DND-41 (cell line): ENCODE results near the gene HTR2C.

Experiments
- ATAC-seq: fragments of 200-7000 bp; cut with Tn5 transposase; 3 replicates; pipeline ENCODE4 v1.9.1; 2021; ENCODE audit warnings: low read depth; ENCODE audit not compliant: insufficient read depth
- DNase-seq: peaks from one replicate; pipeline ENCODE4 v3.0.0-alpha.2; 2020
- H2AFZ ChIP-seq: 2 replicates; pipeline ENCODE4 v1.6.0; 2012; ENCODE audit warnings: low read depth, low read length
- H3K27ac ChIP-seq: 2 replicates; pipeline ENCODE4 v1.5.1; 2012; ENCODE audit warnings: low read length, inconsistent platforms
- H3K27me3 ChIP-seq: fragments of 200-600 bp; sonication (generic); 2 replicates; pipeline ENCODE4 v1.6.0; 2012; ENCODE audit warnings: low read length, mild to moderate bottlenecking, inconsistent platforms; ENCODE audit not compliant: insufficient read depth, poor library complexity
- H3K36me3 ChIP-seq: 2 replicates; pipeline ENCODE4 v1.5.1; 2012; ENCODE audit warnings: low read length, inconsistent platforms; ENCODE audit not compliant: insufficient read depth
- H3K4me1 ChIP-seq: 2 replicates; pipeline ENCODE4 v1.5.1; 2012; ENCODE audit warnings: mild to moderate bottlenecking, low read length; ENCODE audit not compliant: insufficient read depth
- H3K4me2 ChIP-seq: 2 replicates; pipeline ENCODE4 v1.6.0; 2012; ENCODE audit warnings: mild to moderate bottlenecking, moderate library complexity, low read length, inconsistent platforms; ENCODE audit not compliant: insufficient read depth
- H3K4me3 ChIP-seq, 2 experiments: fragments of 200-600 bp in 1 of 2; shearing (Covaris generic) in 1 of 2; 2 replicates each; pipeline ENCODE4 v1.5.1; 2012 to 2016; ENCODE audit warnings: inconsistent platforms in 2 of 2, low read length in 2 of 2, mild to moderate bottlenecking in 2 of 2, low read depth in 1 of 2, moderate library complexity in 1 of 2
- H3K79me2 ChIP-seq: 2 replicates; pipeline ENCODE4 v1.6.0; 2012; ENCODE audit warnings: low read length, inconsistent platforms; ENCODE audit not compliant: insufficient read depth
- H3K9ac ChIP-seq: 2 replicates; pipeline ENCODE4 v1.6.0; 2012; ENCODE audit warnings: low read depth, mild to moderate bottlenecking, inconsistent platforms, low read length, moderate library complexity
- H3K9me3 ChIP-seq: 2 replicates; pipeline ENCODE4 v1.5.1; 2012; ENCODE audit warnings: low read length, moderate library complexity, mild to moderate bottlenecking, inconsistent platforms; ENCODE audit not compliant: insufficient read depth, severe bottlenecking
- H4K20me1 ChIP-seq: 2 replicates; pipeline ENCODE4 v1.6.0; 2012; ENCODE audit warnings: low read length; ENCODE audit not compliant: insufficient read depth
- CTCF ChIP-seq: IDR thresholded peaks from 2 replicates; pipeline ENCODE4 v1.5.1; 2012; ENCODE audit warnings: borderline replicate concordance, low read length, moderate library complexity, mild to moderate bottlenecking; ENCODE audit not compliant: poor library complexity, severe bottlenecking; ENCODE audit errors: extremely low read depth
- EZH2 ChIP-seq: IDR thresholded peaks from 3 replicates; pipeline ENCODE4 v1.6.1; 2012; ENCODE audit warnings: borderline replicate concordance, low read depth, mild to moderate bottlenecking, moderate library complexity, low read length, inconsistent platforms; ENCODE audit not compliant: severe bottlenecking

Gene HTR2C

GRCh38 chrX:114889481-114889880 lies 305.6 kb downstream of the HTR2C start:
- no peaks in the 10 kb centered on the region for H3K27me3 ChIP-seq
- no peak overlapping the region for H2AFZ ChIP-seq
- no peak overlapping the region for H3K4me3 ChIP-seq
- ATAC-seq (no peak), DNase-seq (no peak)
- H3K36me3 ChIP-seq: no peaks in the 10 kb centered on the region
- H4K20me1 ChIP-seq: no peaks in the 10 kb centered on the region
- H3K9me3 ChIP-seq: no peaks in the 10 kb centered on the region
- H3K27ac ChIP-seq: no peak overlapping the region
- H3K4me1 ChIP-seq: no peaks in the 10 kb centered on the region
- TF ChIP-seq EZH2 (no peak), CTCF (no peak)
- H3K79me2 ChIP-seq: no peaks in the 10 kb centered on the region
- no peak overlapping the region for H3K4me2 ChIP-seq
- no peak overlapping the region for H3K9ac ChIP-seq

- no peak overlapping the region for H3K27ac ChIP-seq
- H3K4me3 ChIP-seq: no peak overlapping the region
- H3K9me3 ChIP-seq: no peaks in the 10 kb centered on the region
- H3K4me1 ChIP-seq: no peaks in the 10 kb centered on the region
- H3K4me2 ChIP-seq: no peak overlapping the region
- H3K36me3 ChIP-seq: no peaks in the 10 kb centered on the region
- no peak for DNase-seq
- H4K20me1 ChIP-seq: no peaks in the 10 kb centered on the region
- no peaks in the 10 kb centered on the region for H3K79me2 ChIP-seq
- no peak overlapping the region for H2AFZ ChIP-seq
- no peak overlapping the region for H3K9ac ChIP-seq
- H3K27me3 ChIP-seq: no peaks in the 10 kb centered on the region
- TF ChIP-seq CTCF (no peak), EZH2 (no peak)
- no peak for ATAC-seq
These were observed 319.7 kb downstream of the HTR2C start for GRCh38 chrX:114903618-114904017.

GRCh38 chrX:114905251-114905650 lies 321.4 kb downstream of the HTR2C start:
- Histone ChIP-seq H3K27ac (no peak overlapping the region), H3K4me2 (no peak overlapping the region), H3K79me2 (no peaks in the 10 kb centered on the region), H3K4me3 (no peak overlapping the region), H3K9me3 (no peaks in the 10 kb centered on the region), H3K27me3 (no peaks in the 10 kb centered on the region), H3K9ac (no peak overlapping the region), H3K4me1 (no peaks in the 10 kb centered on the region), H3K36me3 (no peaks in the 10 kb centered on the region), H4K20me1 (no peaks in the 10 kb centered on the region), H2AFZ (no peak overlapping the region)
- ATAC-seq (no peak), DNase-seq (no peak)
- no peak for TF ChIP-seq EZH2
- no peak for TF ChIP-seq CTCF

GRCh38 chrX:114906984-114907510 lies 323.2 kb downstream of the HTR2C start:
- Histone ChIP-seq H3K4me2 (no peak overlapping the region), H3K4me1 (no peaks in the 10 kb centered on the region), H3K36me3 (no peaks in the 10 kb centered on the region), H3K27me3 (no peaks in the 10 kb centered on the region), H3K79me2 (no peaks in the 10 kb centered on the region), H3K9me3 (no peaks in the 10 kb centered on the region), H4K20me1 (no peaks in the 10 kb centered on the region), H3K27ac (no peak overlapping the region), H2AFZ (no peak overlapping the region), H3K4me3 (no peak overlapping the region), H3K9ac (no peak overlapping the region)
- DNase-seq (no peak), ATAC-seq (no peak)
- no peak for TF ChIP-seq EZH2
- TF ChIP-seq CTCF: no peak
